OCI-LY7 (cell line): ENCODE results near the gene CRELD1. TPM values are rescaled to one million over a fixed set of nuclear protein-coding genes. Genes with fewer than 3 reads are reported as not detected.

Experiments
- BruUV-seq: library from RNA; stranded (reverse); fragments of 400-500 nt; replicated peaks from 2 replicates; lab custom pipeline; 2021; lab: Mats Ljungman, UMichigan
- CTCF ChIA-PET: fragments of 300-600 bp; sonication (Branson Sonifier 250); formaldehyde crosslinking; loops from one replicate; lab custom pipeline; 2022; ENCODE audit warnings: antibody characterized with exemption; ENCODE audit not compliant: unreplicated experiment; lab: Charles Lee
- POLR2A ChIA-PET: fragments of 300-600 bp; sonication (Branson Sonifier 250); formaldehyde crosslinking; loops from one replicate; lab custom pipeline; 2022; ENCODE audit warnings: antibody characterized with exemption; lab: Charles Lee
- DNase-seq: peaks from one replicate; pipeline ENCODE4 v3.0.0-alpha.2; 2015; ENCODE audit warnings: low spot score
- H2AFZ ChIP-seq: fragments of 200-600 bp; sonication (generic), shearing (Covaris generic); 2 replicates; pipeline ENCODE4 v1.6.1; 2014; ENCODE audit warnings: mild to moderate bottlenecking, antibody characterized with exemption, low read length, moderate library complexity
- H3K27ac ChIP-seq: fragments of 200-600 bp; sonication (generic); 2 replicates; pipeline ENCODE4 v1.5.1; 2014; ENCODE audit warnings: mixed run types, low read depth, mild to moderate bottlenecking, moderate library complexity, low read length, inconsistent platforms; ENCODE audit not compliant: poor library complexity, severe bottlenecking
- H3K36me3 ChIP-seq: fragments of 200-600 bp; sonication (generic); 2 replicates; pipeline ENCODE4 v1.6.1; 2014; ENCODE audit warnings: mild to moderate bottlenecking, antibody characterized with exemption, low read length, moderate library complexity, mixed read lengths; ENCODE audit not compliant: insufficient read depth
- H3K4me1 ChIP-seq: fragments of 200-600 bp; sonication (generic); 2 replicates; pipeline ENCODE4 v1.5.1; 2014; ENCODE audit warnings: mild to moderate bottlenecking, low read length; ENCODE audit not compliant: insufficient read depth, poor library complexity, severe bottlenecking
- H3K4me2 ChIP-seq: fragments of 200-600 bp; sonication (generic); 2 replicates; pipeline ENCODE4 v1.6.1; 2014; ENCODE audit warnings: mild to moderate bottlenecking, low read length
- H3K4me3 ChIP-seq: fragments of 200-600 bp; sonication (generic); 2 replicates; pipeline ENCODE4 v1.5.1; 2014; ENCODE audit warnings: mild to moderate bottlenecking, low read depth, low read length; ENCODE audit not compliant: poor library complexity, severe bottlenecking
- H3K79me2 ChIP-seq: fragments of 200-600 bp; sonication (generic); 2 replicates; pipeline ENCODE4 v1.6.1; 2016; ENCODE audit warnings: low read depth, mild to moderate bottlenecking, low read length, moderate library complexity, mixed read lengths; ENCODE audit not compliant: insufficient read depth
- H3K9me2 ChIP-seq: fragments of 200-600 bp; sonication (generic); 2 replicates; pipeline ENCODE4 v1.6.1; 2016; ENCODE audit warnings: mild to moderate bottlenecking, low read length, mixed read lengths; ENCODE audit not compliant: insufficient read depth
- H3K9me3 ChIP-seq: fragments of 200-600 bp; sonication (generic); 2 replicates; pipeline ENCODE4 v1.6.1; 2014; ENCODE audit warnings: mild to moderate bottlenecking, mixed run types, low read length, mixed read lengths
- H4K20me1 ChIP-seq: fragments of 200-600 bp; sonication (generic); 2 replicates; pipeline ENCODE4 v1.6.1; 2014; ENCODE audit warnings: mild to moderate bottlenecking, antibody characterized with exemption, low read length, moderate library complexity, mixed read lengths; ENCODE audit not compliant: insufficient read depth
- EZH2phosphoT487 ChIP-seq: fragments of 200-600 bp; sonication (generic); IDR thresholded peaks from 2 replicates; pipeline ENCODE4 v1.6.1; 2018; ENCODE audit warnings: low read depth, borderline replicate concordance, mild to moderate bottlenecking, mixed run types, antibody characterized with exemption, low read length, moderate library complexity, mixed read lengths
- intact Hi-C: fragments of 100-400 bp; cut with micrococcal nuclease; formaldehyde crosslinking; loops from one replicate; pipeline ENCODE4 v1.10.0; 2022; ENCODE audit not compliant: unreplicated experiment
- total RNA-seq, 2 experiments: library from RNA; depleted of rRNA in 1 of 2; stranded (reverse); fragments of >200 nt in 1 of 2; shearing (Covaris generic) in 1 of 2; gene quantifications; 2 replicates each; pipeline ENCODE4 v1.2.3, GENCODE V29; 2014 to 2022
- TF ChIP-seq, protein P1 (sequence below): fragments of 200-600 bp; sonication (generic); conservative IDR thresholded peaks from 2 replicates; pipeline ENCODE4 v1.5.1; 2014; ENCODE audit warnings: mild to moderate bottlenecking, antibody characterized with exemption, low read length, moderate library complexity, mixed read lengths

CRELD1 gene
- total RNA-seq, 2 experiments from 2014 or later = 20.9 to 23.4 TPM

- POLR2A ChIA-PET = interaction anchor here (0.9 kb wide), 1 partner anchor 16 kb away, joined by 5 read pairs; no protein-coding TSS in a partner anchor
- Histone ChIP-seq H3K9me3 (no peaks in the 10 kb centered on the region), H3K4me1 (peaks cover 12% of the 10 kb centered on the region), H3K4me2 (no peak overlapping the region), H3K36me3 (no peaks in the 10 kb centered on the region), H3K27ac (no peak overlapping the region), H2AFZ (no peak overlapping the region), H4K20me1 (no peaks in the 10 kb centered on the region), H3K79me2 (no peaks in the 10 kb centered on the region), H3K4me3 (no peak overlapping the region), H3K9me2 (no peaks in the 10 kb centered on the region)
- no TSS peak for BruUV-seq
- DNase-seq = no peak
- CTCF ChIA-PET = no interaction called here
- intact Hi-C loops = no loop called here
- TF ChIP-seq EZH2phosphoT487 = no peak
- TF ChIP-seq, protein P1, sequence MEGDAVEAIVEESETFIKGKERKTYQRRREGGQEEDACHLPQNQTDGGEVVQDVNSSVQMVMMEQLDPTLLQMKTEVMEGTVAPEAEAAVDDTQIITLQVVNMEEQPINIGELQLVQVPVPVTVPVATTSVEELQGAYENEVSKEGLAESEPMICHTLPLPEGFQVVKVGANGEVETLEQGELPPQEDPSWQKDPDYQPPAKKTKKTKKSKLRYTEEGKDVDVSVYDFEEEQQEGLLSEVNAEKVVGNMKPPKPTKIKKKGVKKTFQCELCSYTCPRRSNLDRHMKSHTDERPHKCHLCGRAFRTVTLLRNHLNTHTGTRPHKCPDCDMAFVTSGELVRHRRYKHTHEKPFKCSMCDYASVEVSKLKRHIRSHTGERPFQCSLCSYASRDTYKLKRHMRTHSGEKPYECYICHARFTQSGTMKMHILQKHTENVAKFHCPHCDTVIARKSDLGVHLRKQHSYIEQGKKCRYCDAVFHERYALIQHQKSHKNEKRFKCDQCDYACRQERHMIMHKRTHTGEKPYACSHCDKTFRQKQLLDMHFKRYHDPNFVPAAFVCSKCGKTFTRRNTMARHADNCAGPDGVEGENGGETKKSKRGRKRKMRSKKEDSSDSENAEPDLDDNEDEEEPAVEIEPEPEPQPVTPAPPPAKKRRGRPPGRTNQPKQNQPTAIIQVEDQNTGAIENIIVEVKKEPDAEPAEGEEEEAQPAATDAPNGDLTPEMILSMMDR = no peak
Observed at GRCh38 chr3:9949626-9950025, 16.0 kb downstream of the CRELD1 start.

- H3K9me2 ChIP-seq = no peaks in the 10 kb centered on the region
- H3K4me3 ChIP-seq = peak overlapping the region; percentile 81
- peak overlapping the region; percentile 84 for H3K4me2 ChIP-seq
- no TSS peak for BruUV-seq
- ChIA-PET POLR2A (interaction anchor here (1.3 kb wide), 1 partner anchor 16 kb away, joined by 4 read pairs; no protein-coding TSS in a partner anchor), CTCF (no interaction called here)
- no peaks in the 10 kb centered on the region for H3K36me3 ChIP-seq
- TF ChIP-seq, protein P1 = no peak
- no peak for TF ChIP-seq EZH2phosphoT487
- intact Hi-C loops = no loop called here
- DNase-seq = peak; percentile 24
- peak overlapping the region; percentile 63; the same call in 1 of the 2 replicates for H2AFZ ChIP-seq
- peaks cover 12% of the 10 kb centered on the region for H3K4me1 ChIP-seq
- H3K27ac ChIP-seq = no peak overlapping the region
- H3K9me3 ChIP-seq = no peaks in the 10 kb centered on the region
- no peaks in the 10 kb centered on the region for H3K79me2 ChIP-seq
- no peaks in the 10 kb centered on the region for H4K20me1 ChIP-seq
Observed at GRCh38 chr3:9951126-9951525, 17.5 kb downstream of the CRELD1 start.

GRCh38 chr3:9951598-9951961, 17.9 kb downstream of the CRELD1 start:
- no peaks in the 10 kb centered on the region for H3K9me2 ChIP-seq
- H3K36me3 ChIP-seq = no peaks in the 10 kb centered on the region
- intact Hi-C loops = no loop called here
- H3K79me2 ChIP-seq = no peaks in the 10 kb centered on the region
- peaks cover 12% of the 10 kb centered on the region for H3K4me1 ChIP-seq
- H3K4me3 ChIP-seq = peak overlapping the region; percentile 81
- H4K20me1 ChIP-seq = no peaks in the 10 kb centered on the region
- POLR2A ChIA-PET = interaction anchor here (1.3 to 1.4 kb wide), 2 partner anchors 16 to 18 kb away, joined by 4 to 5 read pairs; partner anchors contain the start of gene CRELD1
- H2AFZ ChIP-seq = peak overlapping the region; percentile 63; the same call in 1 of the 2 replicates
- no peak for DNase-seq
- no peaks in the 10 kb centered on the region for H3K9me3 ChIP-seq
- no peak overlapping the region for H3K27ac ChIP-seq
- CTCF ChIA-PET = interaction anchor here (0.9 kb wide), 1 partner anchor 19 kb away, joined by 4 read pairs; no protein-coding TSS in a partner anchor
- BruUV-seq = no TSS peak
- H3K4me2 ChIP-seq = peak overlapping the region; percentile 84
- no peak for TF ChIP-seq EZH2phosphoT487
- TF ChIP-seq, protein P1 = no peak
